Adrenal gland (tissue), 5 donors: ENCODE results near the gene SYNE1.

ENCODE experiments used
- CTCF ChIP-seq, 6 experiments: fragments of 450-650 bp in 4 of 6; fragments of 200-600 bp in 2 of 6; sonication (generic) in 1 of 6; IDR thresholded peaks; 1 replicate in 5 of 6; 2 replicates in 1 of 6; pipeline versions ENCODE4 v1.5.1 to v1.8.0; 2016 to 2021; ENCODE audit warnings: antibody characterized with exemption in 6 of 6, mild to moderate bottlenecking in 2 of 6, moderate library complexity in 1 of 6
- POLR2A ChIP-seq, 2 donors: fragments of 450-650 bp; IDR thresholded peaks; one replicate each; pipeline ENCODE4 v1.6.1; 2017; ENCODE audit warnings: antibody characterized with exemption in 2 of 2, mild to moderate bottlenecking in 2 of 2, moderate library complexity in 1 of 2
- donor health status: DM: no; HTN: no; CAD: no.

- TF ChIP-seq CTCF (IDR thresholded peaks at IDR 0.05) (no peak), POLR2A (IDR thresholded peaks at IDR 0.05) (no peak)
Observed at GRCh38 chr6:152496731-152497130, 140.4 kb downstream of the SYNE1 start.
